ENCODE results near the gene LAMA5.

Gene LAMA5

GRCh38 chr20:62352402-62353288, 14.5 kb downstream of the LAMA5 start:
- intact Hi-C loops (cut with DNase I), result no loop called here
- DNase-seq, result peak; percentile 68 to 96 (median 77)

- DNase-seq, result no peak
- intact Hi-C loops (cut with DNase I), result no loop called here
Measured at GRCh38 chr20:62351469-62352401, 15.4 kb downstream of the LAMA5 start.

GRCh38 chr20:62350629-62351422, 16.3 kb downstream of the LAMA5 start:
- no peak for DNase-seq
- intact Hi-C loops (cut with DNase I), result no loop called here

GRCh38 chr20:62350098-62350628, 16.9 kb downstream of the LAMA5 start:
- intact Hi-C loops (cut with DNase I), result no loop called here
- no peak for DNase-seq

GRCh38 chr20:62349556-62350097, 17.5 kb downstream of the LAMA5 start:
- no peak for DNase-seq
- intact Hi-C loops (cut with DNase I), result no loop called here

GRCh38 chr20:62348604-62349003, 18.5 kb downstream of the LAMA5 start:
- intact Hi-C loops (cut with DNase I), result no loop called here
- DNase-seq, result no peak

DNA sequence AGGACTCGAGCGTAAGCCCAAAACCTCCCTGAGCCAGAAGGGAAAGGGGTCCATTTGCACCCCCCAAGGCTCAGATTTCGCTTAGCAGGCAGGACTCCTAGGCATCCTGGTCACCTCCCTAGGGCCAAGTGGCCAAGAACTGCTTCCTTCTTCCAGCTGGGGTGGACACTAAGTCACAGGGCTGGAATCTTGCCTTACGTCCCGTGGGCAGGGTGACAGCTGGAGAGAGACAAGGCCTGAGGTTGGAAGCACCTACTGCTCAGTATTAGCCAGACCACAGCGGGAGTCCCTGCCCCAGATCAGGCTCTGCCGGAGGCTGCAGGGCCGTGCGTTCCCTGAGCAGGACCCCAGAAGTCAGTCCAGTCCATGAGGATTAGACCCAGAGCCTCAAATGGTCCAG, 19.7 kb downstream of the LAMA5 start:
- intact Hi-C loops (cut with DNase I), result no loop called here
- no peak for DNase-seq

GRCh38 chr20:62347151-62347404, 20.0 kb downstream of the LAMA5 start:
- DNase-seq, result no peak
- intact Hi-C loops (cut with DNase I), result no loop called here

DNA sequence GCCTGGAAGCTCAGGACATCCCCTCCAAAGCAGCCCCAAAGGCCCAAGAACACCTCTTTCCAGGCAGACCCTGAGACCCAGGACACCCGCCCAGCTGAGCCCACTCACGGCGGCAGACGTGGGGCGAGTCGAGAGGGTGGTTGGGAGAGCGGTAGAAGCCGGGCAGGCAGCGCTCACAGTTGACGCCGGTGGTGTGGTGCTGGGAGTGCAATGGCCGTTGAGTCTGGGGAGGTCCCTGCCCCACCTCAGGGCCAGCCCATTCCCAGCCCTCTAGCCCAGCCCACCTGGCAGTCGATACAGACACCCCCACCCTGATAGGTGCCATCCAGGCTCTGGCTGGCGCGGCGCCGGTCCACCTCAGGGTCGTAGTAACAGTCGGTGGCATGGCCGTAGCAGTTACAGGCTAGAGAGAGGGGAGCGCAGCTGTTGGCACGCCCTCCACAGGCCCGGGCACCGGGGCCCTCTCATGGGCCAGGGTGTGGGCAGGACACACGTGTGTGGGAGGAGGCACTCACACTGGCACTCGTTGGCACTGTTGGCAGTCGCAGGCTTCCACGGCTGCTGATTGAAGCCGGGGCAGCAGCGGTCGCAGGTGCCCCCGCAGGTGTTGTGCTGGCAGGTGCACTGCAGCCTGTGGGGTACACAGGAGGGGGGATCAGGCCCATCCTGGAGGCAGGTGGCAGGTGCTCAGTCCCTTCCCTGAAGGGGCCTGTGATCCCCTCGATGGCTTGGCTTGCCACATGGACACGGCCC, 20.5 kb downstream of the LAMA5 start:
- no peak for DNase-seq
- intact Hi-C loops (cut with DNase I), result no loop called here

GRCh38 chr20:62345681-62346370, 21.3 kb downstream of the LAMA5 start:
- no peak for DNase-seq
- intact Hi-C loops (cut with DNase I), result no loop called here

DNA sequence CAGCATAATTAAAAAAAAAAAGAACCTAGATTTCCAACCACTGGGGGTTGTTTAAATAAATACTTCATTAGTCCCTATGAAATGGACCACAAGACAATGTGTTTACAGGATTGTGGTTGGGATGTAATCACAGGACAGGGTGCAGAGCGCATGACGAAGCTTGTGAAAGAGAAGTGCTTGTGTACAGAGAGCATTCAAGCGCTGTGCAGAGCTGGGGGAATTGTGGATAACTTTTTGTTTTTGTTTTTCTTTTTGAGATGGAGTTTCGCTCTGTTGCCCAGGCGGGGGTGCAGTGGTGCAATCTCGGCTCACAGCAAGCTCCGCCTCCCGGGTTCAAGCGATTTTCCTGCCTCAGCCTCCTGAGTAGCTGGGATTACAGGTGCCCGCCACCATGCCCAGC, 22.3 kb downstream of the LAMA5 start:
- intact Hi-C loops (cut with DNase I), result no loop called here
- no peak for DNase-seq

- intact Hi-C loops (cut with DNase I), result no loop called here
- no peak for DNase-seq
Measured at GRCh38 chr20:62344092-62344491, 23.0 kb downstream of the LAMA5 start.

DNA sequence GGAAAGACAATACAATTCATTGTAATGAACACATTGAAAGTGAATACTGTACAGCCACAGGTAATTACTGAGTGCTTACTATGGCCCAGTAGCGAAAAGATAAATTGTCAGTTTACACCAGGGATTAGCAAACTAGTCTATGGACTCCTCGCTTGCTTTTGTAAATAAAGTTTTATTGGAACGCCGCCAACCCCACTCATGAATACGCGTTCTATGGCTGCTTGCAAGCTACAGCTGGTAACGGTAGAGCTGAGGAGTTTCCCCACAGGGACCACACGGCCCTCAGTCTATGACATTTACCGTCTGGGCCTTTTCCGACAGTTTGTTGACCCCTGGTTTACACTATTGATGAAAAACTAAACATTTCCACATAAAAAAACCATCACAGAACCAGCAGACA, 24.2 kb downstream of the LAMA5 start:
- intact Hi-C loops (cut with DNase I), result no loop called here
- DNase-seq, result no peak

GRCh38 chr20:62339647-62340062, 27.5 kb downstream of the LAMA5 start:
- DNase-seq, result no peak
- intact Hi-C loops (cut with DNase I), result no loop called here

DNA sequence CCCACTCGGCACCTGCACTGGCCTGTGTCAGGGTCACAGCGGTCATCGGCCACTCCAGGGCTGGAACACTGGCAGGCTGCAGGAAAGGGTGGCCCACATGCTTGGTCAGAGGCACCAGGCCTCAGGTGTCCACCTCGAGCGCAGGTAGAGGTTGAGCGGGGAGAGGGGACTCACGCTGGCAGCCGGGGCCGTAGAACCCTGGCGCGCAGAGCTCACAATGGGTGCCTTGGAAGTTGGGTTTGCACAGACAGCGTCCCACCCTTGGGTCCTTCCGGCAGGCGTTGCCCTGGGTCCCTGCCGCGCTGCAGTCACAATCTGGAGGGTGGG, 28.9 kb downstream of the LAMA5 start:
- no peak for DNase-seq

DNA sequence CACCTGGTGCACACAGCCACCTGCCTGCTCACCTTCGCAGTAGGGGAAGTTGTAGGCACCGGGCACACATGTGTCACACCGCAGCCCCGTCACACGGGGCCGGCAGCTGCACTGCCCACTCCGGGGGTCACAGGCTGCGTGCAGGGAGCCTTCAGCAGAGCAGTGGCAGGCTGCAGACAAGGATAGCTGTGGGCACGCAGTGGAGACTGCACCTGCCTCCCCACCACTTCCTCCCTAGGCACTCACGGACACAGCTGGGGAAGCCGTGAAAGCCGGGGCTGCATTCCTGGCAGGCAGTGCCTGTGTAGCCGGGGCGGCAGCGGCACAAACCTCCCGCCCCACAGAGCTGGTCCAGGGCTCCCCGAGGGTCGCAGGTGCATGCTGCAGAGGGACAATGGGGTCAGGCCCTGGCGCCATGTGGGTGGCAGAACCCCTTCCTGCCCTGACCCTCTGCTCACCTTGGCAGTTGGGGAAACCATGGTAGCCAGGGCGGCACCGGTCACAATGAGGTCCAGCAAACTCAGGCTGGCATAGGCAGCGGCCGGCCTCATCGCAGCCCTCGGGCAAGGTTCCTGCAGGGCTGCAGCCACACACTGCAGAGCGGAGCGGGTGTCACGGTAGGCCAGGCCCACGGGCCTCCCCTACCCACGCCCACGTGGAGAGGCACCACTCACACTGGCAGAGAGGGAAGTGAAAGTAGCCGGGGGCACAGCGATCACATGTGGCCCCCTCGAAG, 29.4 kb downstream of the LAMA5 start:
- no peak for DNase-seq
- intact Hi-C loops (cut with DNase I), result no loop called here

More for the DNA sequence above, 28.9 kb downstream of the LAMA5 start:
- intact Hi-C loops (cut with DNase I), result no loop called here

DNA sequence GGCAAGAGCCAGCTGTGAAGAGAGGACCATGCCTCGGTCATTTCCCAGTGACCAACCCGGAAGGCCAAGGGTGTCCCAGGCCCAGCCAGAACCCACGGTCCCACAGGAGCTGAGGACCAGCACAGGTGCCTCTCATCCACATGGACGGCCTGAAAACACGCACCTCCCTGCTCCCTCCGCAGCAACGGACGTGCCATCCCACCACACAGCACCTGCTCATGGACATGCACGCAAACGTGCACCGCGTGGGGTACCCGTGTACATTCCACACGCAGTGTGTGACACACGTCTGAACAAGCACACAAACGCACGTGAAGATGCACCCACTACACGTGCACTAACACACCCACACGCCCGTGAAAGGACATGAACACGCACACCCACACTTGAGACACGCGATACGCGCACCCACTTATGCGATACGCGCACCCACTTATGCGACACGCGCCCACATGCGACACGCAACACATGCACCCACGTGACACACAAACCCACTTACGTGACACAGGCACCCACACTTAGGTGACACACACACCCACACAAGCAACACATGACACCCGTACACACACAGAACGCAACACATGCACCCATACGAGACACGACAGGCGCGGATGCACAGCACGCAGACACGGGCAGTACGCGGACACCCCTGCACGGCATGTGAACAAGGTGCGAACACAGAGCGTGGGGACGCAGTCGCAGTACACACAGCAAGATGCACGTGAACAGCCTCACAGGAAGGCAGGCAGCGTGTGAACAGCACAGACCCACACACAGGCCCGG, 30.1 kb downstream of the LAMA5 start:
- intact Hi-C loops (cut with DNase I), result no loop called here

DNA sequence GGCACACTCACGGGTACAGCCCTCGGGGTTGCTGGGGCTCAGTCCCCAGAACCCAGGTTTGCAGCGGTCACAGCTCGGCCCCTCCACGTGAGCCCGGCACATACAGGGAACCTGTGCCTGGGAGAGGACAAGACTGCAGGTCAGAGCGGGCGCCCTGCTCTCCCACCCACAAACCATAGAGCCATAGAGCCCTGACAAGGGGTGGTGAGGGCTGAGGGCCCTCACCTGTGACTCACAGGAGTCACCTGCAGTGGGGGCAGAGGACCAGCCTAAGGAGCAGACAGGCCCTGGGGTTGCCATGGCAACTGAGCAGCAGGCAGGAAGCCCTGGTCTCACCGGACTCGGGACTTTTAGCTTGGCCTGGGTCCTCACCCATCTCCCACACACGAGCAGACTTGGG, 30.8 kb downstream of the LAMA5 start:
- no peak for DNase-seq
- intact Hi-C loops (cut with DNase I), result no loop called here

More for the DNA sequence above, 30.1 kb downstream of the LAMA5 start:
- DNase-seq, result no peak

Data from posterior cingulate gyrus (tissue), 11 donors.